Gastrocnemius medialis (tissue), 4 donors: Measurements from ENCODE around the gene CTSE. TPM values are rescaled to one million over a fixed set of nuclear protein-coding genes. Genes with fewer than 3 reads are reported as not detected.

Source experiments
- ATAC-seq, 2 donors: fragments of 150-250 bp; one replicate each; pipeline ENCODE4 v1.9.1; 2016
- DNase-seq, 2 donors: peaks; one replicate each; pipeline ENCODE4 v3.0.0-alpha.2; 2019
- H3K27ac ChIP-seq, 4 donors: fragments of 200-600 bp; sonication (generic); 1 replicate in 1 of 4; 2 replicates in 3 of 4; pipeline ENCODE4 v1.5.1; 2016 to 2018; ENCODE audit warnings: mild to moderate bottlenecking in 2 of 4, moderate library complexity in 1 of 4
- H3K27me3 ChIP-seq, 3 donors: fragments of 200-600 bp; sonication (generic) in 2 of 3; 1 replicate in 1 of 3; 2 replicates in 2 of 3; pipeline versions ENCODE4 v1.5.1 to v1.6.0; 2016 to 2019; ENCODE audit warnings: mild to moderate bottlenecking in 1 of 3, moderate library complexity in 1 of 3
- H3K36me3 ChIP-seq, 2 donors: fragments of 200-600 bp; sonication (generic) in 1 of 2; one replicate each; pipeline ENCODE4 v1.5.1; 2017 to 2018
- H3K4me1 ChIP-seq, 2 donors: fragments of 200-600 bp; sonication (generic) in 1 of 2; one replicate each; pipeline ENCODE4 v1.5.1; 2016 to 2017; ENCODE audit warnings: mild to moderate bottlenecking in 2 of 2
- H3K4me3 ChIP-seq, 4 donors: fragments of 200-600 bp; sonication (generic) in 3 of 4; 1 replicate in 1 of 4; 2 replicates in 3 of 4; pipeline ENCODE4 v1.5.1; 2016 to 2019; ENCODE audit warnings: mild to moderate bottlenecking in 2 of 4
- H3K9me3 ChIP-seq, 3 donors: fragments of 200-600 bp; sonication (generic) in 2 of 3; 1 replicate in 1 of 3; 2 replicates in 2 of 3; pipeline ENCODE4 v1.5.1; 2016 to 2019
- POLR2A ChIP-seq, 2 donors: fragments of 450-650 bp; IDR thresholded peaks; one replicate each; pipeline ENCODE4 v1.6.1; 2017; ENCODE audit warnings: antibody characterized with exemption in 2 of 2, mild to moderate bottlenecking in 2 of 2, moderate library complexity in 2 of 2
- in situ Hi-C, 4 donors: fragments of 200-750 bp; cut with MboI; loops; one replicate each; pipeline versions ENCODE4 v1.15.0 to v1.8.0; 2017; ENCODE audit warnings: low sequenced_read_pairs in 4 of 4
- intact Hi-C: fragments of 100-400 bp; cut with DNase I; formaldehyde crosslinking; loops from one replicate; pipeline ENCODE4 v1.15.1; 2023; ENCODE audit warnings: low total_unique reads
- total RNA-seq, 4 donors: library from RNA; depleted of rRNA; stranded (reverse); fragments of >200 nt; gene quantifications; one replicate each; pipeline versions ENCODE4 v1.1.0 to v1.2.3, GENCODE V29; 2016
- TF ChIP-seq, protein P1 (sequence below), 5 experiments: fragments of 450-650 bp in 3 of 5; fragments of 200-600 bp in 2 of 5; sonication (generic) in 2 of 5; IDR thresholded peaks in 4 of 5; conservative IDR thresholded peaks in 1 of 5; 1 replicate in 4 of 5; 2 replicates in 1 of 5; pipeline ENCODE4 v1.5.1; 2016 to 2019; ENCODE audit warnings: antibody characterized with exemption in 5 of 5, mild to moderate bottlenecking in 3 of 5, moderate library complexity in 3 of 5

CTSE gene
- total RNA-seq, 4 donors from 2014 or later, result not detected

- no peaks in the 10 kb centered on the region for H3K36me3 ChIP-seq
- DNase-seq, result no peak
- TF ChIP-seq POLR2A (IDR thresholded peaks at IDR 0.05), result no peak
- TF ChIP-seq, protein P1, sequence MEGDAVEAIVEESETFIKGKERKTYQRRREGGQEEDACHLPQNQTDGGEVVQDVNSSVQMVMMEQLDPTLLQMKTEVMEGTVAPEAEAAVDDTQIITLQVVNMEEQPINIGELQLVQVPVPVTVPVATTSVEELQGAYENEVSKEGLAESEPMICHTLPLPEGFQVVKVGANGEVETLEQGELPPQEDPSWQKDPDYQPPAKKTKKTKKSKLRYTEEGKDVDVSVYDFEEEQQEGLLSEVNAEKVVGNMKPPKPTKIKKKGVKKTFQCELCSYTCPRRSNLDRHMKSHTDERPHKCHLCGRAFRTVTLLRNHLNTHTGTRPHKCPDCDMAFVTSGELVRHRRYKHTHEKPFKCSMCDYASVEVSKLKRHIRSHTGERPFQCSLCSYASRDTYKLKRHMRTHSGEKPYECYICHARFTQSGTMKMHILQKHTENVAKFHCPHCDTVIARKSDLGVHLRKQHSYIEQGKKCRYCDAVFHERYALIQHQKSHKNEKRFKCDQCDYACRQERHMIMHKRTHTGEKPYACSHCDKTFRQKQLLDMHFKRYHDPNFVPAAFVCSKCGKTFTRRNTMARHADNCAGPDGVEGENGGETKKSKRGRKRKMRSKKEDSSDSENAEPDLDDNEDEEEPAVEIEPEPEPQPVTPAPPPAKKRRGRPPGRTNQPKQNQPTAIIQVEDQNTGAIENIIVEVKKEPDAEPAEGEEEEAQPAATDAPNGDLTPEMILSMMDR (IDR thresholded peaks at IDR 0.05 in 4 of 5, conservative IDR thresholded peaks at IDR 0.05 in 1 of 5), result no peak
- no peaks in the 10 kb centered on the region for H3K9me3 ChIP-seq
- in situ Hi-C loops (no loop called here), intact Hi-C loops (no loop called here)
- H3K27me3 ChIP-seq, result no peaks in the 10 kb centered on the region
- H3K27ac ChIP-seq, result peak overlapping the region; percentile 68 to 86 (median 80)
- peaks cover 25 to 43% of the 10 kb centered on the region in 2 donors for H3K4me1 ChIP-seq
- ATAC-seq, result no peak
- H3K4me3 ChIP-seq, result no peak overlapping the region
Measured at GRCh38 chr1:205972491-205973168, 51.1 kb downstream of the CTSE start.

- peak overlapping the region; percentile 68 to 86 (median 80) for H3K27ac ChIP-seq
- intact Hi-C loops, result no loop called here
- no peak for DNase-seq
Measured at GRCh38 chr1:205972081-205972480, 51.6 kb downstream of the CTSE start.

GRCh38 chr1:205971082-205971481 lies 52.6 kb downstream of the CTSE start:
- in situ Hi-C loops, result no loop called here
- Histone ChIP-seq H3K36me3 (no peaks in the 10 kb centered on the region), H3K27me3 (no peaks in the 10 kb centered on the region), H3K9me3 (no peaks in the 10 kb centered on the region), H3K4me1 (peaks cover 16 to 30% of the 10 kb centered on the region in 2 donors), H3K27ac (peak overlapping the region; percentile 68 to 86 (median 80)), H3K4me3 (no peak overlapping the region)
- ATAC-seq (peak; percentile 91 to 92), DNase-seq (peak; percentile 84 to 89)
- TF ChIP-seq, protein P1 (IDR thresholded peaks at IDR 0.05 in 4 of 5, conservative IDR thresholded peaks at IDR 0.05 in 1 of 5), result no peak
- intact Hi-C loops, result no loop called here

More at GRCh38 chr1:205972081-205972480, 51.6 kb downstream of the CTSE start:
- Histone ChIP-seq H3K9me3 (no peaks in the 10 kb centered on the region), H3K4me3 (no peak overlapping the region), H3K27me3 (no peaks in the 10 kb centered on the region), H3K4me1 (peaks cover 23 to 40% of the 10 kb centered on the region in 2 donors), H3K36me3 (no peaks in the 10 kb centered on the region)
- TF ChIP-seq, protein P1 (IDR thresholded peaks at IDR 0.05 in 4 of 5, conservative IDR thresholded peaks at IDR 0.05 in 1 of 5), result no peak
- no peak for TF ChIP-seq POLR2A (IDR thresholded peaks at IDR 0.05)
- in situ Hi-C loops, result no loop called here
- ATAC-seq, result no peak

- intact Hi-C loops, result no loop called here
- no peak overlapping the region for H3K4me3 ChIP-seq
- H3K4me1 ChIP-seq, result peaks cover 11 to 24% of the 10 kb centered on the region in 2 donors
- no peaks in the 10 kb centered on the region for H3K36me3 ChIP-seq
- TF ChIP-seq, protein P1 (IDR thresholded peaks at IDR 0.05 in 4 of 5, conservative IDR thresholded peaks at IDR 0.05 in 1 of 5), result no peak
- TF ChIP-seq POLR2A (IDR thresholded peaks at IDR 0.05), result no peak
- H3K27me3 ChIP-seq, result no peaks in the 10 kb centered on the region
- DNase-seq (no peak), ATAC-seq (peak; percentile 42 to 61)
- peak overlapping the region; percentile 68 to 86 (median 80) for H3K27ac ChIP-seq
- in situ Hi-C loops, result no loop called here
- H3K9me3 ChIP-seq, result no peaks in the 10 kb centered on the region
Measured at GRCh38 chr1:205970486-205970885, 53.2 kb downstream of the CTSE start.
